ENCODE measurements around the gene QSOX1. TPM values are rescaled to one million over a fixed set of nuclear protein-coding genes. Genes with fewer than 3 reads are reported as not detected.

QSOX1 gene
- total RNA-seq, 1 experiment from 2014 or later: 192 TPM

- intact Hi-C loops (cut with micrococcal nuclease): no loop called here
- H3K79me2 ChIP-seq (ENCODE audit: low read length): peaks cover 68% of the 10 kb centered on the region
Measured at GRCh38 chr1:180168786-180169639, 14.3 kb downstream of the QSOX1 start.

DNA sequence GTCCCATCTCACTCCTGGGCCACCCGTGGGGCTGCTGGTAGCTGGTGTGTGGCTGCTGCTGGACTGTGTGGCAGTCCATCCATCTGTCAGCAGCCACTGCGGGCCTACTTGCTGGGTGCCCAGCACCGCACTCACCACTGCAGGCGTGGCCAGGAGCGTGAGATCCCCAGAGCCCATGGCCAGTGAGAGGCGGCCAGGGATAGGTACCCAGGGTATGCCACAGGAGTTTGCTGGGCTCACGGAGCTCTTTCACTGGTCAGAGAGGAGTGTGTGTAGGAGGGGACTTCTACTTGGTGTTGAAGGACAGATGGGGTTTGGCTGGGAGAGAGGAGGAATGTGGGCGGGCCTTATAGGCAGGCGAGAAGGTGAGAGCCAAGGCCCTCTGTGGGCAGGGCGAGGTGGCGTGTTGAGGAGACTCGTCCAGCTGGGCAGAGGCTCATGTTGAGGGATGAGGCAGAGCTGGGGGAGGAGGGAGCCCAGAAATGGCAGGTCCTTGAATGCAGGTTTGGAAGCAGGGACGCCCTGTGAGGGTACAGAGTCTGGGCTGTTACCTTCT is 15.0 kb downstream of the QSOX1 start:
- POLR2A ChIA-PET (ENCODE audit: unreplicated experiment): no interaction called here
- H3K9me2 ChIP-seq (replicated peaks; ENCODE audit: low read length): no peaks in the 10 kb centered on the region
- no TSS peak for BruUV-seq (replicated peaks)
- no peaks in the 10 kb centered on the region for H3K9me3 ChIP-seq (ENCODE audit: low read length)
- H4K20me1 ChIP-seq (ENCODE audit: low read length): peaks cover 7% of the 10 kb centered on the region
- DNase-seq (no peak), ATAC-seq (no peak)
- H3K36me3 ChIP-seq (ENCODE audit: low read depth, low read length): peaks cover 24% of the 10 kb centered on the region
- H3K4me2 ChIP-seq (ENCODE audit: low read length): peak overlapping the region; percentile 48
- H3K27ac ChIP-seq (ENCODE audit: low read length): peak overlapping the region; percentile 37
- CTCF ChIA-PET: no interaction called here
- no peak overlapping the region for H3K4me3 ChIP-seq (ENCODE audit: low read length)
- H2AFZ ChIP-seq (ENCODE audit: low read length): no peak overlapping the region
- no peak overlapping the region for H3K9ac ChIP-seq (ENCODE audit: low read length)
- H3K79me2 ChIP-seq (ENCODE audit: low read length): peaks cover 65% of the 10 kb centered on the region
- H3F3A ChIP-seq (ENCODE audit: low read length, unreplicated experiment): no peaks in the 10 kb centered on the region
- intact Hi-C loops (cut with micrococcal nuclease): no loop called here
- H3K4me1 ChIP-seq (ENCODE audit: insufficient read depth, low read length): peaks cover 54% of the 10 kb centered on the region
- H3K27me3 ChIP-seq (ENCODE audit: low read length): no peaks in the 10 kb centered on the region
- TF ChIP-seq, protein P1, sequence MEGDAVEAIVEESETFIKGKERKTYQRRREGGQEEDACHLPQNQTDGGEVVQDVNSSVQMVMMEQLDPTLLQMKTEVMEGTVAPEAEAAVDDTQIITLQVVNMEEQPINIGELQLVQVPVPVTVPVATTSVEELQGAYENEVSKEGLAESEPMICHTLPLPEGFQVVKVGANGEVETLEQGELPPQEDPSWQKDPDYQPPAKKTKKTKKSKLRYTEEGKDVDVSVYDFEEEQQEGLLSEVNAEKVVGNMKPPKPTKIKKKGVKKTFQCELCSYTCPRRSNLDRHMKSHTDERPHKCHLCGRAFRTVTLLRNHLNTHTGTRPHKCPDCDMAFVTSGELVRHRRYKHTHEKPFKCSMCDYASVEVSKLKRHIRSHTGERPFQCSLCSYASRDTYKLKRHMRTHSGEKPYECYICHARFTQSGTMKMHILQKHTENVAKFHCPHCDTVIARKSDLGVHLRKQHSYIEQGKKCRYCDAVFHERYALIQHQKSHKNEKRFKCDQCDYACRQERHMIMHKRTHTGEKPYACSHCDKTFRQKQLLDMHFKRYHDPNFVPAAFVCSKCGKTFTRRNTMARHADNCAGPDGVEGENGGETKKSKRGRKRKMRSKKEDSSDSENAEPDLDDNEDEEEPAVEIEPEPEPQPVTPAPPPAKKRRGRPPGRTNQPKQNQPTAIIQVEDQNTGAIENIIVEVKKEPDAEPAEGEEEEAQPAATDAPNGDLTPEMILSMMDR (conservative IDR thresholded peaks at IDR 0.05; ENCODE audit: low read depth, low read length): no peak
- no peak for TF ChIP-seq EZH2 (IDR thresholded peaks at IDR 0.05; ENCODE audit: low read length, unreplicated experiment)
- TF ChIP-seq EZH2phosphoT487 (IDR thresholded peaks at IDR 0.05; ENCODE audit: borderline replicate concordance, low read length): no peak

More at GRCh38 chr1:180168786-180169639, 14.3 kb downstream of the QSOX1 start:
- no peak for TF ChIP-seq EZH2phosphoT487 (IDR thresholded peaks at IDR 0.05; ENCODE audit: borderline replicate concordance, low read length)
- TF ChIP-seq, protein P1 (conservative IDR thresholded peaks at IDR 0.05; ENCODE audit: low read depth, low read length): peak; percentile 54
- no peak overlapping the region for H2AFZ ChIP-seq (ENCODE audit: low read length)
- no peaks in the 10 kb centered on the region for H3K27me3 ChIP-seq (ENCODE audit: low read length)
- H3K9me2 ChIP-seq (replicated peaks; ENCODE audit: low read length): no peaks in the 10 kb centered on the region
- peak overlapping the region; percentile 64 for H3K27ac ChIP-seq (ENCODE audit: low read length)
- no TSS peak for BruUV-seq (replicated peaks)
- H3K9me3 ChIP-seq (ENCODE audit: low read length): no peaks in the 10 kb centered on the region
- no peak overlapping the region for H3K4me3 ChIP-seq (ENCODE audit: low read length)
- DNase-seq: peak; percentile 39
- peak overlapping the region; percentile 51 for H3K4me2 ChIP-seq (ENCODE audit: low read length)
- ATAC-seq: no peak
- peaks cover 12% of the 10 kb centered on the region for H4K20me1 ChIP-seq (ENCODE audit: low read length)
- no peak overlapping the region for H3K9ac ChIP-seq (ENCODE audit: low read length)
- no peaks in the 10 kb centered on the region for H3F3A ChIP-seq (ENCODE audit: low read length, unreplicated experiment)
- POLR2A ChIA-PET (ENCODE audit: unreplicated experiment): no interaction called here
- H3K4me1 ChIP-seq (ENCODE audit: insufficient read depth, low read length): peaks cover 54% of the 10 kb centered on the region
- H3K36me3 ChIP-seq (ENCODE audit: low read depth, low read length): peaks cover 24% of the 10 kb centered on the region
- CTCF ChIA-PET: no interaction called here

All from PC-3 (cell line).